Measurements from ENCODE around the gene FERMT3. TPM values are rescaled to one million over a fixed set of nuclear protein-coding genes. Genes with fewer than 3 reads are reported as not detected.
A peak's percentile ranks its signal among the peaks of the same experiment; 100 is the strongest.

Gene FERMT3
- polyA plus RNA-seq, 3 donors = 289 to 421 (median 310) TPM

- Histone ChIP-seq H3K27me3 (ENCODE audit: control insufficient read depth in 2 of 2, insufficient read depth in 2 of 2, low read length in 2 of 2) (no peaks in the 10 kb centered on the region), H3K4me3 (replicated peaks in 1 of 3; ENCODE audit: low read depth in 2 of 3, low read length in 3 of 3) (peak overlapping the region; percentile 48 to 84 (median 48)), H3K79me2 (ENCODE audit: insufficient read depth, low read length) (peaks cover 18% of the 10 kb centered on the region), H2AFZ (ENCODE audit: insufficient read depth, low read depth, low read length, poor library complexity, severe bottlenecking) (peak overlapping the region; percentile 90), H3K27ac (ENCODE audit: low read depth in 1 of 2, low read length in 2 of 2) (peak overlapping the region; percentile 78 to 88), H3K4me1 (ENCODE audit: control insufficient read depth in 1 of 2, insufficient read depth in 2 of 2, low read length in 2 of 2) (peaks cover 40 to 57% of the 10 kb centered on the region in 2 donors), H3K9me3 (replicated peaks in 1 of 2; ENCODE audit: control insufficient read depth in 1 of 2, insufficient read depth in 1 of 2, low read length in 2 of 2) (no peaks in the 10 kb centered on the region), H3K4me2 (replicated peaks; ENCODE audit: extremely low read depth, low read length, poor library complexity, severe bottlenecking) (peak overlapping the region; percentile 84), H3K36me3 (replicated peaks in 1 of 2; ENCODE audit: control insufficient read depth in 1 of 2, insufficient read depth in 2 of 2, low read length in 2 of 2) (no peaks in the 10 kb centered on the region), H3K9ac (ENCODE audit: insufficient read depth, low read length, poor library complexity, severe bottlenecking) (peak overlapping the region; percentile 74), H4K20me1 (ENCODE audit: insufficient read depth, low read length) (no peaks in the 10 kb centered on the region)
- Mint-ChIP-seq H3K9me3 (no peaks in the 10 kb centered on the region), H3K4me1 (peaks cover 50% of the 10 kb centered on the region), H3K27ac (peak overlapping the region; percentile 89 to 97 (median 96)), H3K36me3 (peaks cover 3 to 7% of the 10 kb centered on the region in 2 donors), H3K27me3 (ENCODE audit: low read depth in 3 of 3) (peaks cover 0 to 1% (median 0%) of the 10 kb centered on the region in 3 donors), H3K4me3 (peak overlapping the region; percentile 90 to 93)
- intact Hi-C loops (cut with micrococcal nuclease) = no loop called here
- under 1% methylated on average over 52 of the region's 52 CpGs for WGBS (ENCODE audit: insufficient coverage)
- no peak for TF ChIP-seq CTCF (IDR thresholded peaks at IDR 0.05)
- peak; percentile 71 to 87 (median 80) for DNase-seq
Observed at GRCh38 chr11:64185175-64185692, 21.3 kb upstream of the FERMT3 start.

GRCh38 chr11:64185693-64186491, 20.6 kb upstream of the FERMT3 start, which contains the start of gene STIP1:
TSS of gene STIP1 (plus strand) at chr11:64186171. CDS start at chr11:64186262, 91 bp downstream.
- H3K27me3 ChIP-seq (ENCODE audit: control insufficient read depth in 2 of 2, insufficient read depth in 2 of 2, low read length in 2 of 2) = no peaks in the 10 kb centered on the region
- Mint-ChIP-seq H3K4me1 (peaks cover 52% of the 10 kb centered on the region), H3K4me3 (peak within 1 kb of the TSS; percentile 90 to 93), H3K9me3 (no peaks in the 10 kb centered on the region), H3K36me3 (peaks cover 6 to 13% of the 10 kb centered on the region in 2 donors), H3K27ac (peak within 1 kb of the TSS; percentile 89 to 97 (median 96)), H3K27me3 (ENCODE audit: low read depth in 3 of 3) (peaks cover 0 to 1% (median 0%) of the 10 kb centered on the region in 3 donors)
- H3K4me2 ChIP-seq (replicated peaks; ENCODE audit: extremely low read depth, low read length, poor library complexity, severe bottlenecking) = peak within 1 kb of the TSS; percentile 98
- H3K36me3 ChIP-seq (replicated peaks in 1 of 2; ENCODE audit: control insufficient read depth in 1 of 2, insufficient read depth in 2 of 2, low read length in 2 of 2) = peaks cover 0 to 3% of the 10 kb centered on the region in 2 donors
- H4K20me1 ChIP-seq (ENCODE audit: insufficient read depth, low read length) = no peaks in the 10 kb centered on the region
- H2AFZ ChIP-seq (ENCODE audit: insufficient read depth, low read depth, low read length, poor library complexity, severe bottlenecking) = peak within 1 kb of the TSS; percentile 90
- under 1% methylated on average over 62 of the region's 74 CpGs for WGBS (ENCODE audit: insufficient coverage)
- H3K79me2 ChIP-seq (ENCODE audit: insufficient read depth, low read length) = peaks cover 18% of the 10 kb centered on the region
- H3K4me1 ChIP-seq (ENCODE audit: control insufficient read depth in 1 of 2, insufficient read depth in 2 of 2, low read length in 2 of 2) = peaks cover 40 to 54% of the 10 kb centered on the region in 2 donors
- H3K4me3 ChIP-seq (replicated peaks in 1 of 3; ENCODE audit: low read depth in 2 of 3, low read length in 3 of 3) = peak within 1 kb of the TSS; percentile 48 to 84 (median 48)
- peak; percentile 36 for TF ChIP-seq CTCF (IDR thresholded peaks at IDR 0.05)
- peak within 1 kb of the TSS; percentile 74 for H3K9ac ChIP-seq (ENCODE audit: insufficient read depth, low read length, poor library complexity, severe bottlenecking)
- peak within 1 kb of the TSS; percentile 78 to 88 for H3K27ac ChIP-seq (ENCODE audit: low read depth in 1 of 2, low read length in 2 of 2)
- DNase-seq = peak; percentile 100
- intact Hi-C loops (cut with micrococcal nuclease) = no loop called here
- H3K9me3 ChIP-seq (replicated peaks in 1 of 2; ENCODE audit: control insufficient read depth in 1 of 2, insufficient read depth in 1 of 2, low read length in 2 of 2) = no peaks in the 10 kb centered on the region

All from CD14-positive monocyte (primary cell).